ENCODE data around the gene METTL25B.

The METTL25B gene

DNA sequence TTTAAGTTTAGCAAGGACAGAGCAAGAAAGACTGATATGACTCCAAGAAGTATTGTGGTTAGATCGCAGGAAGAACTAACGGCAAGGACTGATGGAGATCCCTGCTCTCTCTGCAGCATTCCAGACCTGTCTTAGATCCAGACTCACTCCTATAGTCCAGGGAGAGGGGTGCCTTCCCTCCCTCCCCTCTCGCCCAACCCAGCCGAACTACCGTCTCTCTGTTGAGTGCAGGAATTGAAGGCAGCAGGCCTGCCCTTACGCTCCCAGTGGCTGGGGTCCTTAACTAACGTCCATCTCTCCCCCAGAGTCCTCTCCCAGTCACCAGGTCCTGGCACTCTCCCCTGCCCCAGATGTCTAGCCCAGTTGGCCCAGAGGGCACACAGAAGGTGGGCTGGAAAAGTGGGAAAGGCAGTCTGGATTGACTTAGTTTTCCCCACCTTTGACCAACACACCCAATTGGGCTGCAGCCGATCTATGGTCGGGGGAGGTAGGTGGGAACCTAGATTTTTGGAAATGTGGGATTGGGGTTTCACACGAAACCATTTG, 24.0 kb upstream of the METTL25B start:
- H3K27me3 ChIP-seq (ENCODE audit: insufficient read depth, low read length, poor library complexity), result no peaks in the 10 kb centered on the region

GRCh38 chr1:156704930-156705320, 23.3 kb upstream of the METTL25B start:
- H2BK120ac ChIP-seq (ENCODE audit: low read depth, low read length), result no peak overlapping the region
- DNase-seq, result peak; percentile 56
- H3K79me2 ChIP-seq (ENCODE audit: control insufficient read depth, insufficient read depth, low read length), result peaks cover 3% of the 10 kb centered on the region
- peaks cover 2% of the 10 kb centered on the region for H3K36me3 ChIP-seq (ENCODE audit: control insufficient read depth, insufficient read depth, low read length)
- H3K4me1 ChIP-seq (ENCODE audit: control insufficient read depth, low read depth, low read length), result peaks cover 36% of the 10 kb centered on the region
- WGBS (ENCODE audit: extremely low coverage, insufficient coverage, low lambda C conversion rate), result no CpG with 5 or more reads among the region's 29 CpGs
- peak overlapping the region; percentile 31 for H3K18ac ChIP-seq (ENCODE audit: low read length)
- H3K27ac ChIP-seq (ENCODE audit: low read depth, low read length), result no peak overlapping the region
- no peak overlapping the region for H2AK5ac ChIP-seq (ENCODE audit: low read length)
- H2BK5ac ChIP-seq (ENCODE audit: low read length), result no peak overlapping the region
- peak overlapping the region; percentile 60 for H3K9ac ChIP-seq (ENCODE audit: low read length)
- H4K5ac ChIP-seq (ENCODE audit: low read length), result no peak overlapping the region
- H3K4me3 ChIP-seq (ENCODE audit: low read length), result peak overlapping the region; percentile 39
- no peaks in the 10 kb centered on the region for H3K27me3 ChIP-seq (ENCODE audit: insufficient read depth, low read length, poor library complexity)
- H3K56ac ChIP-seq (ENCODE audit: low read length), result peak overlapping the region; percentile 90
- peaks cover 2% of the 10 kb centered on the region for H3K79me1 ChIP-seq (ENCODE audit: low read length)
- no peak overlapping the region for H4K8ac ChIP-seq (ENCODE audit: low read depth, low read length)
- no peak overlapping the region for H2BK15ac ChIP-seq (replicated peaks; ENCODE audit: low read depth)
- H3K23ac ChIP-seq (ENCODE audit: low read length), result no peak overlapping the region
- peak overlapping the region; percentile 29 for H3K4ac ChIP-seq (ENCODE audit: low read depth, low read length)
- H3K4me2 ChIP-seq (ENCODE audit: low read length), result peak overlapping the region; percentile 90

More for the DNA sequence above, 24.0 kb upstream of the METTL25B start:
- Histone ChIP-seq H3K79me2 (ENCODE audit: control insufficient read depth, insufficient read depth, low read length) (peaks cover 3% of the 10 kb centered on the region), H3K4me3 (ENCODE audit: low read length) (peak overlapping the region; percentile 39), H3K27ac (ENCODE audit: low read depth, low read length) (no peak overlapping the region), H3K4me2 (ENCODE audit: low read length) (peak overlapping the region; percentile 90), H2AK5ac (ENCODE audit: low read length) (no peak overlapping the region), H3K18ac (ENCODE audit: low read length) (peak overlapping the region; percentile 31), H2BK5ac (ENCODE audit: low read length) (no peak overlapping the region), H3K79me1 (ENCODE audit: low read length) (peaks cover 2% of the 10 kb centered on the region), H2BK120ac (ENCODE audit: low read depth, low read length) (no peak overlapping the region), H3K4me1 (ENCODE audit: control insufficient read depth, low read depth, low read length) (peaks cover 31% of the 10 kb centered on the region), H2BK15ac (replicated peaks; ENCODE audit: low read depth) (no peak overlapping the region), H3K36me3 (ENCODE audit: control insufficient read depth, insufficient read depth, low read length) (peaks cover 3% of the 10 kb centered on the region), H3K9ac (ENCODE audit: low read length) (peak overlapping the region; percentile 60), H4K5ac (ENCODE audit: low read length) (no peak overlapping the region), H3K23ac (ENCODE audit: low read length) (no peak overlapping the region), H3K56ac (ENCODE audit: low read length) (peak overlapping the region; percentile 90), H4K8ac (ENCODE audit: low read depth, low read length) (no peak overlapping the region), H3K4ac (ENCODE audit: low read depth, low read length) (no peak overlapping the region)
- DNase-seq, result peak; percentile 49
- WGBS (ENCODE audit: extremely low coverage, insufficient coverage, low lambda C conversion rate), result no CpG with 5 or more reads among the region's 10 CpGs

- peaks cover 3% of the 10 kb centered on the region for H3K79me2 ChIP-seq (ENCODE audit: control insufficient read depth, insufficient read depth, low read length)
- H3K4ac ChIP-seq (ENCODE audit: low read depth, low read length), result peak within 1 kb of the TSS; percentile 92
- peak within 1 kb of the TSS; percentile 51 for H3K4me3 ChIP-seq (ENCODE audit: low read length)
- H3K27ac ChIP-seq (ENCODE audit: low read depth, low read length), result peak within 1 kb of the TSS; percentile 98
- H3K56ac ChIP-seq (ENCODE audit: low read length), result peak within 1 kb of the TSS; percentile 90
- peaks cover 2% of the 10 kb centered on the region for H3K36me3 ChIP-seq (ENCODE audit: control insufficient read depth, insufficient read depth, low read length)
- no CpG with 5 or more reads among the region's 42 CpGs for WGBS (ENCODE audit: extremely low coverage, insufficient coverage, low lambda C conversion rate)
- H3K9ac ChIP-seq (ENCODE audit: low read length), result peak within 1 kb of the TSS; percentile 78
- H2BK15ac ChIP-seq (replicated peaks; ENCODE audit: low read depth), result no peak within 1 kb of the TSS
- DNase-seq, result peak; percentile 80
- H3K23ac ChIP-seq (ENCODE audit: low read length), result peak within 1 kb of the TSS; percentile 37
- peak within 1 kb of the TSS; percentile 70 for H2BK5ac ChIP-seq (ENCODE audit: low read length)
- peaks cover 2% of the 10 kb centered on the region for H3K79me1 ChIP-seq (ENCODE audit: low read length)
- peaks cover 36% of the 10 kb centered on the region for H3K4me1 ChIP-seq (ENCODE audit: control insufficient read depth, low read depth, low read length)
- peak within 1 kb of the TSS; percentile 92 for H3K4me2 ChIP-seq (ENCODE audit: low read length)
- no peak within 1 kb of the TSS for H2BK120ac ChIP-seq (ENCODE audit: low read depth, low read length)
- H4K8ac ChIP-seq (ENCODE audit: low read depth, low read length), result no peak within 1 kb of the TSS
- H3K18ac ChIP-seq (ENCODE audit: low read length), result peak within 1 kb of the TSS; percentile 94
- no peak within 1 kb of the TSS for H4K5ac ChIP-seq (ENCODE audit: low read length)
- no peaks in the 10 kb centered on the region for H3K27me3 ChIP-seq (ENCODE audit: insufficient read depth, low read length, poor library complexity)
- H2AK5ac ChIP-seq (ENCODE audit: low read length), result no peak within 1 kb of the TSS
Measured at GRCh38 chr1:156705321-156705917, 22.9 kb upstream of the METTL25B start, which contains the start of gene CRABP2. Gene CRABP2 (minus strand): TSS chr1:156705583. CDS start chr1:156705446, 137 bp downstream.

GRCh38 chr1:156705918-156706656, 22.2 kb upstream of the METTL25B start:
- peak overlapping the region; percentile 90 for H3K56ac ChIP-seq (ENCODE audit: low read length)
- H2BK120ac ChIP-seq (ENCODE audit: low read depth, low read length), result peak overlapping the region; percentile 95
- peak overlapping the region; percentile 90 for H4K8ac ChIP-seq (ENCODE audit: low read depth, low read length)
- peak overlapping the region; percentile 54 for H3K23ac ChIP-seq (ENCODE audit: low read length)
- peak overlapping the region; percentile 51 for H3K4me3 ChIP-seq (ENCODE audit: low read length)
- peaks cover 3% of the 10 kb centered on the region for H3K79me2 ChIP-seq (ENCODE audit: control insufficient read depth, insufficient read depth, low read length)
- DNase-seq, result peak; percentile 97
- no peak overlapping the region for H4K5ac ChIP-seq (ENCODE audit: low read length)
- peaks cover 39% of the 10 kb centered on the region for H3K4me1 ChIP-seq (ENCODE audit: control insufficient read depth, low read depth, low read length)
- H3K36me3 ChIP-seq (ENCODE audit: control insufficient read depth, insufficient read depth, low read length), result no peaks in the 10 kb centered on the region
- no peak overlapping the region for H2BK15ac ChIP-seq (replicated peaks; ENCODE audit: low read depth)
- H3K4ac ChIP-seq (ENCODE audit: low read depth, low read length), result peak overlapping the region; percentile 92
- no CpG with 5 or more reads among the region's 45 CpGs for WGBS (ENCODE audit: extremely low coverage, insufficient coverage, low lambda C conversion rate)
- peak overlapping the region; percentile 70 for H2BK5ac ChIP-seq (ENCODE audit: low read length)
- peak overlapping the region; percentile 98 for H3K27ac ChIP-seq (ENCODE audit: low read depth, low read length)
- H3K27me3 ChIP-seq (ENCODE audit: insufficient read depth, low read length, poor library complexity), result no peaks in the 10 kb centered on the region
- peaks cover 2% of the 10 kb centered on the region for H3K79me1 ChIP-seq (ENCODE audit: low read length)
- peak overlapping the region; percentile 92 for H3K4me2 ChIP-seq (ENCODE audit: low read length)
- no peak overlapping the region for H2AK5ac ChIP-seq (ENCODE audit: low read length)
- peak overlapping the region; percentile 78 for H3K9ac ChIP-seq (ENCODE audit: low read length)
- peak overlapping the region; percentile 94 for H3K18ac ChIP-seq (ENCODE audit: low read length)

DNA sequence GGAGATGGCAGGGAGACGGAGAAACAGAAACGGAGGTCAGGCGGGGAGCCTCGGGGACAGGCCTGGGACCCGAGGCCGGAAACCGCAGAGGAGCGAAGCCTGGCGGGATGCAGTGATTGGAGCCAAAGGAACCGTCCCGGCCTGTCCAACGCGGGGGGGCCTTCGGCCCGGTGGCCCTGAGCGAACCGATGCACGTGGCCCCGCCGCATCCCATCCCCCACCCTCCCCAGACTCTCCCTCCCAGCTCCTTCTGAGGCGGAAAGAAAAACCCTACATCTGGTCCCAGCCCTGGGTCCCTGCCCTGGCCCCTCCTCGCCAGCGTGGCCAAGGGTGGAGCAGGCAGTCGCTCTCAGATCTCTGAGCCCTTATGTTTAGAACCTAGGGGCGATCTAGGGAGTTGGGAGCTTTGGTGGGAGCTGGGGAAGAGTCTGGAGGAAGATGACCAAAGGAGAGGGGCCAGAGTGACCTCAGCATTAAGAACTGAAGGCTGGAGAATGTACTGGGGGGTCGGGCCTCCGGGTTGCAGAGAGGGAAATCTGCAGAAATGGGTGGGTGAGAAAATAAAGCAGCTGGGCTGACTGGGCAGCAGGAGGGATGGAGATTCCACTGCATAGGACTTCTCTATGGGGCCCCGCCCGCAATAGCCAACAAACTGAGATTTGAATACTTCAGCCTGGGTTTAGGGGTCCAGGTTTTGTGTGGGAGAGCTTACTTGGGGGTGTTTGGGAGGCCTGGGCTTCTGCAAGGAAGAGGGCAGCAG, 21.4 kb upstream of the METTL25B start:
- peaks cover 2% of the 10 kb centered on the region for H3K79me1 ChIP-seq (ENCODE audit: low read length)
- H3K9ac ChIP-seq (ENCODE audit: low read length), result peak overlapping the region; percentile 78
- H3K4ac ChIP-seq (ENCODE audit: low read depth, low read length), result peak overlapping the region; percentile 92
- H3K4me1 ChIP-seq (ENCODE audit: control insufficient read depth, low read depth, low read length), result peaks cover 42% of the 10 kb centered on the region
- peak overlapping the region; percentile 95 for H2BK120ac ChIP-seq (ENCODE audit: low read depth, low read length)
- H2AK5ac ChIP-seq (ENCODE audit: low read length), result peak overlapping the region; percentile 8
- H3K4me3 ChIP-seq (ENCODE audit: low read length), result peak overlapping the region; percentile 34
- peak overlapping the region; percentile 94 for H3K18ac ChIP-seq (ENCODE audit: low read length)
- peak overlapping the region; percentile 54 for H3K23ac ChIP-seq (ENCODE audit: low read length)
- peak overlapping the region; percentile 83 for H2BK5ac ChIP-seq (ENCODE audit: low read length)
- DNase-seq, result peak; percentile 91
- peak overlapping the region; percentile 9 for H2BK15ac ChIP-seq (replicated peaks; ENCODE audit: low read depth)
- H3K27ac ChIP-seq (ENCODE audit: low read depth, low read length), result peak overlapping the region; percentile 98
- H3K56ac ChIP-seq (ENCODE audit: low read length), result peak overlapping the region; percentile 90
- no peaks in the 10 kb centered on the region for H3K27me3 ChIP-seq (ENCODE audit: insufficient read depth, low read length, poor library complexity)
- H3K36me3 ChIP-seq (ENCODE audit: control insufficient read depth, insufficient read depth, low read length), result no peaks in the 10 kb centered on the region
- peak overlapping the region; percentile 90 for H4K8ac ChIP-seq (ENCODE audit: low read depth, low read length)
- peaks cover 3% of the 10 kb centered on the region for H3K79me2 ChIP-seq (ENCODE audit: control insufficient read depth, insufficient read depth, low read length)
- peak overlapping the region; percentile 97 for H4K5ac ChIP-seq (ENCODE audit: low read length)
- H3K4me2 ChIP-seq (ENCODE audit: low read length), result peak overlapping the region; percentile 69
- no CpG with 5 or more reads among the region's 29 CpGs for WGBS (ENCODE audit: extremely low coverage, insufficient coverage, low lambda C conversion rate)
